ENCODE data around the gene SMNDC1. TPM values are rescaled to one million over a fixed set of nuclear protein-coding genes. Genes with fewer than 3 reads are reported as not detected.

Gene SMNDC1
- total and polyA plus RNA-seq, 2 of the 4 experiments (the other 2 are of a cell fraction) = 3.9 to 15.1 TPM

GRCh38 chr10:110307805-110308204 is 3.1 kb upstream of the SMNDC1 start:
- H3K36me3 ChIP-seq (ENCODE audit: control insufficient read depth, insufficient read depth, low read length) = no peaks in the 10 kb centered on the region
- BruUV-seq (replicated peaks) = no TSS peak
- dilution Hi-C loops (cut with HindIII; ENCODE audit: low sequenced_read_pairs, unreplicated experiment) = no loop called here

More at GRCh38 chr10:110307805-110308204, 3.1 kb upstream of the SMNDC1 start:
- H4K8ac ChIP-seq (ENCODE audit: low read depth in 2 of 2, low read length in 2 of 2) = no peak overlapping the region
- H3K14ac ChIP-seq (replicated peaks; ENCODE audit: low read depth, low read length) = no peak overlapping the region
- no peaks in the 10 kb centered on the region for H3K9me1 ChIP-seq (ENCODE audit: insufficient read depth, low read length)
- no peak overlapping the region for H2BK5ac ChIP-seq (ENCODE audit: low read depth, low read length, poor library complexity, severe bottlenecking)
- in situ Hi-C loops (cut with MboI; ENCODE audit: low sequenced_read_pairs) = loop anchor here (10.0 to 25.0 kb wide), 2 partner anchors 577 to 1829 kb away; no protein-coding TSS in a partner anchor
- H2BK15ac ChIP-seq (ENCODE audit: low read depth, low read length) = no peak overlapping the region
- no peak overlapping the region for H2BK120ac ChIP-seq (ENCODE audit: low read depth, low read length)
- no peak overlapping the region for H2AK5ac ChIP-seq (ENCODE audit: low read depth, low read length)
- ChIA-PET CTCF (no interaction called here), POLR2A (ENCODE audit: unreplicated experiment) (no interaction called here)
- no peak overlapping the region for H4K91ac ChIP-seq (ENCODE audit: insufficient read depth, low read depth, low read length)
- no peak overlapping the region for H3K4me2 ChIP-seq (ENCODE audit: low read depth, low read length)
- no peaks in the 10 kb centered on the region for H3K27me3 ChIP-seq (ENCODE audit: control insufficient read depth, insufficient read depth, low read length)
- no CpG with 5 or more reads among the region's 4 CpGs for WGBS, 2 experiments (ENCODE audit: extremely low coverage in 2 of 2, insufficient read length in 1 of 2)
- H3K4me3 ChIP-seq (ENCODE audit: insufficient read depth, low read depth, low read length) = no peak overlapping the region
- H3K4me1 ChIP-seq (ENCODE audit: control insufficient read depth, insufficient read depth, low read length) = 0 out of 2 replicates have a peak, but pooled peaks cover 3% of the 10 kb centered on the region
- H3K18ac ChIP-seq (ENCODE audit: low read depth, low read length) = no peak overlapping the region
- no peak overlapping the region for H3K9ac ChIP-seq (ENCODE audit: low read depth, low read length)
- no peak for ATAC-seq (ENCODE audit: low read depth)
- H3K4ac ChIP-seq (ENCODE audit: low read depth, low read length) = no peak overlapping the region
- H3K9me3 ChIP-seq (ENCODE audit: control insufficient read depth, insufficient read depth, low read length) = no peaks in the 10 kb centered on the region
- H3K23ac ChIP-seq (ENCODE audit: low read depth, low read length) = no peak overlapping the region
- H3K56ac ChIP-seq (ENCODE audit: extremely low read depth, insufficient read depth, low read length) = no peak overlapping the region
- H3K27ac ChIP-seq (ENCODE audit: insufficient read depth, low read length) = no peak overlapping the region
- no peaks in the 10 kb centered on the region for H3K79me1 ChIP-seq (ENCODE audit: low read depth in 1 of 2, low read length in 2 of 2)
- no peak for DNase-seq
- no peak overlapping the region for H4K5ac ChIP-seq (ENCODE audit: low read depth, low read length)
- no peak for TF ChIP-seq SMC3 (IDR thresholded peaks at IDR 0.05; ENCODE audit: low read depth, low read length)
- no peak for TF ChIP-seq BHLHE40 (IDR thresholded peaks at IDR 0.05; ENCODE audit: low read depth, low read length)
- TF ChIP-seq CEBPB (IDR thresholded peaks at IDR 0.05; ENCODE audit: low read depth, low read length) = no peak
- intact Hi-C loops (cut with micrococcal nuclease) = loop anchor here (10.0 kb wide), 1 partner anchor 607 kb away; the partner anchor contains the start of genes BBIP1 and SHOC2
- H2BK20ac ChIP-seq (ENCODE audit: low read depth, low read length) = no peak overlapping the region
- no peak overlapping the region for H2AK9ac ChIP-seq (replicated peaks; ENCODE audit: low read depth, low read length, poor library complexity)
- no peak overlapping the region for H2AFZ ChIP-seq (replicated peaks; ENCODE audit: low read length, poor library complexity)
- 0 out of 2 replicates have a peak, but pooled peaks cover 7% of the 10 kb centered on the region for H4K20me1 ChIP-seq (ENCODE audit: insufficient read depth, low read length)
